B cell (primary cell): ENCODE results near the gene ZNF608. TPM values are rescaled to one million over a fixed set of nuclear protein-coding genes. Genes with fewer than 3 reads are reported as not detected.
A peak's percentile ranks its signal among the peaks of the same experiment; 100 is the strongest.

Experiments
- ATAC-seq: fragments of 200-7000 bp; cut with Tn5 transposase; one replicate; pipeline ENCODE4 v1.10.0; 2021; ENCODE audit warnings: low read depth, mild to moderate bottlenecking, moderate number of reproducible peaks, moderate library complexity
- CTCF ChIA-PET: fragments of 350-600 bp; sonication (Branson Sonifier 250); formaldehyde crosslinking; loops from one replicate; lab custom pipeline; 2021; ENCODE audit warnings: antibody characterized with exemption, inconsistent platforms; lab: Charles Lee
- POLR2A ChIA-PET: fragments of 350-600 bp; sonication (Branson Sonifier 250); formaldehyde crosslinking; loops from one replicate; lab custom pipeline; 2021; ENCODE audit warnings: antibody characterized with exemption; lab: Charles Lee
- DNase-seq: peaks from one replicate; pipeline ENCODE4 v3.0.0; 2013
- H2AFZ ChIP-seq: 2 replicates; pipeline ENCODE4 v1.6.1; 2012; ENCODE audit warnings: mild to moderate bottlenecking, low read depth, low read length; ENCODE audit not compliant: insufficient read depth, poor library complexity, severe bottlenecking
- H3K27ac ChIP-seq, 2 donors: 1 replicate in 1 of 2; 2 replicates in 1 of 2; pipeline ENCODE4 v1.5.1; 2012 to 2013; ENCODE audit warnings: low read length in 2 of 2, mild to moderate bottlenecking in 2 of 2, moderate library complexity in 1 of 2
- H3K27me3 ChIP-seq, 4 experiments: fragments of 200-600 bp in 1 of 4; sonication (generic) in 1 of 4; replicated peaks in 1 of 4; 1 replicate in 2 of 4; 2 replicates in 2 of 4; pipeline versions ENCODE4 v1.6.1 to v1.7.0; 2013 to 2016; ENCODE audit warnings: low read length in 3 of 4, mild to moderate bottlenecking in 2 of 4, mixed read lengths in 1 of 4, moderate library complexity in 1 of 4; ENCODE audit not compliant: insufficient read depth in 4 of 4, control insufficient read depth in 3 of 4; ENCODE audit errors: control extremely low read depth in 1 of 4
- H3K36me3 ChIP-seq, 2 experiments: replicated peaks in 1 of 2; 1 replicate in 1 of 2; 2 replicates in 1 of 2; pipeline versions ENCODE4 v1.6.1 to v1.7.1; 2013; ENCODE audit warnings: low read length in 1 of 2; ENCODE audit not compliant: insufficient read depth in 2 of 2, control insufficient read depth in 1 of 2; ENCODE audit errors: control extremely low read depth in 1 of 2, extremely low read depth in 1 of 2
- H3K4me1 ChIP-seq, 2 donors: fragments of 200-600 bp in 1 of 2; sonication (generic) in 1 of 2; 1 replicate in 1 of 2; 2 replicates in 1 of 2; pipeline versions ENCODE4 v1.5.1 to v1.6.1; 2013 to 2017; ENCODE audit warnings: low read length in 2 of 2; ENCODE audit not compliant: control insufficient read depth in 2 of 2, insufficient read depth in 2 of 2
- H3K4me2 ChIP-seq: replicated peaks from 2 replicates; pipeline ENCODE3; 2012; ENCODE audit warnings: mild to moderate bottlenecking, low read depth, low read length; ENCODE audit not compliant: poor library complexity, severe bottlenecking
- H3K4me3 ChIP-seq, 5 experiments: fragments of 200-600 bp in 1 of 5; sonication (generic) in 1 of 5; 1 replicate in 3 of 5; 2 replicates in 2 of 5; pipeline versions ENCODE4 v1.5.1 to v1.7.0; 2011 to 2016; ENCODE audit warnings: low read length in 4 of 5, mild to moderate bottlenecking in 4 of 5, low read depth in 2 of 5, control low read depth in 1 of 5, moderate library complexity in 1 of 5; ENCODE audit not compliant: insufficient read depth in 1 of 5; ENCODE audit errors: control extremely low read depth in 1 of 5, extremely low read depth in 1 of 5
- H3K79me2 ChIP-seq: fragments of 200-600 bp; sonication (generic); one replicate; pipeline ENCODE4 v1.6.0; 2016; ENCODE audit warnings: low read length; ENCODE audit not compliant: control insufficient read depth, insufficient read depth
- H3K9ac ChIP-seq: fragments of 200-600 bp; sonication (generic); 2 replicates; pipeline ENCODE4 v1.6.1; 2017; ENCODE audit warnings: mild to moderate bottlenecking, low read length, moderate library complexity
- H3K9me3 ChIP-seq, 3 donors: one replicate each; pipeline versions ENCODE4 v1.6.1 to v1.7.1; 2013; ENCODE audit warnings: low read length in 2 of 3; ENCODE audit not compliant: control insufficient read depth in 2 of 3, insufficient read depth in 1 of 3; ENCODE audit errors: control extremely low read depth in 1 of 3
- H4K20me1 ChIP-seq: 2 replicates; pipeline ENCODE4 v1.6.0; 2012; ENCODE audit warnings: mild to moderate bottlenecking, low read length; ENCODE audit not compliant: insufficient read depth, control insufficient read depth, poor library complexity, severe bottlenecking
- H3K27ac Mint-ChIP-seq: one replicate; pipeline ENCODE4 v1.8.0; 2021; ENCODE audit warnings: mixed read lengths
- H3K27me3 Mint-ChIP-seq: one replicate; pipeline ENCODE4 v1.8.0; 2021; ENCODE audit warnings: mixed read lengths
- H3K4me1 Mint-ChIP-seq: one replicate; pipeline ENCODE4 v1.8.0; 2021; ENCODE audit warnings: mixed read lengths
- H3K4me3 Mint-ChIP-seq: one replicate; pipeline ENCODE4 v1.8.0; 2021; ENCODE audit warnings: mixed read lengths
- H3K9me3 Mint-ChIP-seq: one replicate; pipeline ENCODE4 v1.8.0; 2022; ENCODE audit warnings: mixed read lengths; ENCODE audit not compliant: insufficient read depth
- CTCF ChIP-seq: fragments of 200-600 bp; IDR thresholded peaks from one replicate; pipeline ENCODE4 v1.8.0; 2022; ENCODE audit warnings: antibody characterized with exemption, mild to moderate bottlenecking
- EZH2 ChIP-seq: IDR thresholded peaks from 2 replicates; pipeline ENCODE4 v1.6.1; 2012; ENCODE audit warnings: borderline replicate concordance, low read depth, mild to moderate bottlenecking, moderate library complexity, low read length; ENCODE audit not compliant: insufficient read depth, poor library complexity, severe bottlenecking
- WGBS: methylation state at CpG from one replicate; pipeline ENCODE4 v1.1.5; 2013; ENCODE audit warnings: missing lambda C conversion rate; ENCODE audit not compliant: insufficient coverage; 5-methylcytosine and 5-hydroxymethylcytosine counted together
- intact Hi-C: fragments of 100-400 bp; cut with micrococcal nuclease; formaldehyde crosslinking; loops from one replicate; pipeline ENCODE4 v1.10.0; 2022
- polyA plus RNA-seq: library from polyadenylated mRNA; depleted of rRNA; stranded (reverse); fragments of >200 nt; gene quantifications from 2 replicates; pipeline ENCODE4 v1.2.3, GENCODE V29; 2012
- total RNA-seq, 2 donors: library from RNA; stranded (reverse); fragments of 120-200 nt in 1 of 2; gene quantifications; 1 replicate in 1 of 2; 2 replicates in 1 of 2; pipeline versions ENCODE4 v1.2.3 to v1.2.4, GENCODE V29; 2013 to 2022

ZNF608 gene
- total and polyA plus RNA-seq, 2 donors (not counting 1 experiment from before 2014, with no cell fraction given) = 8.5 to 17.4 TPM

- WGBS = 67% methylated on average over 1 of the region's 8 CpGs
- no peak for DNase-seq
- CTCF ChIA-PET = interaction anchor here (0.7 to 1.1 kb wide), 4 partner anchors 12 to 221 kb away, joined by 3 to 6 read pairs (median 3); no protein-coding TSS in a partner anchor
- H3K4me3 Mint-ChIP-seq = no peak overlapping the region
- H3K27ac Mint-ChIP-seq = peak overlapping the region; percentile 43
- H3K4me2 ChIP-seq = peak overlapping the region; percentile 83
- H3K27ac ChIP-seq = peak overlapping the region; percentile 90 to 93
- peak overlapping the region; percentile 70 for H3K9ac ChIP-seq
- ATAC-seq = no peak
- intact Hi-C loops = loop anchor here (2.0 to 10.0 kb wide), 3 partner anchors 20 to 688 kb away; no protein-coding TSS in a partner anchor
- H3K4me3 ChIP-seq = peak overlapping the region in 4 of 5 experiments; percentile 58 to 75 (median 73)
- peak overlapping the region; percentile 75 for H2AFZ ChIP-seq
- H3K9me3 ChIP-seq = peaks cover 0 to 3% (median 0%) of the 10 kb centered on the region in 3 donors
- H4K20me1 ChIP-seq = no peaks in the 10 kb centered on the region
- H3K4me1 Mint-ChIP-seq = peaks cover 20% of the 10 kb centered on the region
- peaks cover 61 to 75% of the 10 kb centered on the region in 2 donors for H3K4me1 ChIP-seq
- peaks cover 51% of the 10 kb centered on the region for H3K79me2 ChIP-seq
- POLR2A ChIA-PET = interaction anchor here (0.8 kb wide), 1 partner anchor 39 kb away, joined by 3 read pairs; no protein-coding TSS in a partner anchor
- H3K27me3 ChIP-seq = peaks cover 0 to 24% (median 0%) of the 10 kb centered on the region in 4 experiments
- TF ChIP-seq EZH2 (no peak), CTCF (no peak)
- no peaks in the 10 kb centered on the region for H3K36me3 ChIP-seq
- no peaks in the 10 kb centered on the region for H3K27me3 Mint-ChIP-seq
- H3K9me3 Mint-ChIP-seq = no peaks in the 10 kb centered on the region
Measured at GRCh38 chr5:124745007-124745927, 1.2 kb downstream of the ZNF608 start.
